GM23248 (cell line): ENCODE results near the gene NDEL1.

Experiments used
- EZH2 ChIP-seq: fragments of 200-600 bp; sonication (generic); IDR thresholded peaks from 2 replicates; pipeline ENCODE4 v1.6.1; 2018; ENCODE audit warnings: antibody characterized with exemption, mild to moderate bottlenecking; ENCODE audit not compliant: insufficient read depth, poor library complexity, severe bottlenecking
- EZH2phosphoT487 ChIP-seq: fragments of 200-600 bp; sonication (generic); IDR thresholded peaks from 2 replicates; pipeline ENCODE4 v1.6.1; 2018; ENCODE audit warnings: antibody characterized with exemption, moderate library complexity, mild to moderate bottlenecking, low read depth; ENCODE audit not compliant: insufficient read depth

- TF ChIP-seq EZH2phosphoT487: no peak
- TF ChIP-seq EZH2: no peak
Observed at GRCh38 chr17:8448310-8448709, 12.6 kb downstream of the NDEL1 start.
